B cell (primary cell): Measurements from ENCODE around the gene RTF2. TPM values are rescaled to one million over a fixed set of nuclear protein-coding genes. Genes with fewer than 3 reads are reported as not detected.
"Not testable (repeated sequence)": the region's sequence is repeated elsewhere in the genome, so short reads cannot be mapped to it uniquely, and the experiment has no call there.

Source experiments
- ATAC-seq: fragments of 200-7000 bp; cut with Tn5 transposase; one replicate; pipeline ENCODE4 v1.10.0; 2021; ENCODE audit warnings: low read depth, mild to moderate bottlenecking, moderate number of reproducible peaks, moderate library complexity
- CTCF ChIA-PET: fragments of 350-600 bp; sonication (Branson Sonifier 250); formaldehyde crosslinking; loops from one replicate; lab custom pipeline; 2021; ENCODE audit warnings: antibody characterized with exemption, inconsistent platforms; lab: Charles Lee
- POLR2A ChIA-PET: fragments of 350-600 bp; sonication (Branson Sonifier 250); formaldehyde crosslinking; loops from one replicate; lab custom pipeline; 2021; ENCODE audit warnings: antibody characterized with exemption; lab: Charles Lee
- DNase-seq: peaks from one replicate; pipeline ENCODE4 v3.0.0; 2013
- H2AFZ ChIP-seq: 2 replicates; pipeline ENCODE4 v1.6.1; 2012; ENCODE audit warnings: mild to moderate bottlenecking, low read depth, low read length; ENCODE audit not compliant: insufficient read depth, poor library complexity, severe bottlenecking
- H3K27ac ChIP-seq, 2 donors: 1 replicate in 1 of 2; 2 replicates in 1 of 2; pipeline ENCODE4 v1.5.1; 2012 to 2013; ENCODE audit warnings: low read length in 2 of 2, mild to moderate bottlenecking in 2 of 2, moderate library complexity in 1 of 2
- H3K27me3 ChIP-seq, 4 experiments: fragments of 200-600 bp in 1 of 4; sonication (generic) in 1 of 4; replicated peaks in 1 of 4; 1 replicate in 2 of 4; 2 replicates in 2 of 4; pipeline versions ENCODE4 v1.6.1 to v1.7.0; 2013 to 2016; ENCODE audit warnings: low read length in 3 of 4, mild to moderate bottlenecking in 2 of 4, mixed read lengths in 1 of 4, moderate library complexity in 1 of 4; ENCODE audit not compliant: insufficient read depth in 4 of 4, control insufficient read depth in 3 of 4; ENCODE audit errors: control extremely low read depth in 1 of 4
- H3K36me3 ChIP-seq, 2 experiments: replicated peaks in 1 of 2; 1 replicate in 1 of 2; 2 replicates in 1 of 2; pipeline versions ENCODE4 v1.6.1 to v1.7.1; 2013; ENCODE audit warnings: low read length in 1 of 2; ENCODE audit not compliant: insufficient read depth in 2 of 2, control insufficient read depth in 1 of 2; ENCODE audit errors: control extremely low read depth in 1 of 2, extremely low read depth in 1 of 2
- H3K4me1 ChIP-seq, 2 donors: fragments of 200-600 bp in 1 of 2; sonication (generic) in 1 of 2; 1 replicate in 1 of 2; 2 replicates in 1 of 2; pipeline versions ENCODE4 v1.5.1 to v1.6.1; 2013 to 2017; ENCODE audit warnings: low read length in 2 of 2; ENCODE audit not compliant: control insufficient read depth in 2 of 2, insufficient read depth in 2 of 2
- H3K4me2 ChIP-seq: replicated peaks from 2 replicates; pipeline ENCODE3; 2012; ENCODE audit warnings: mild to moderate bottlenecking, low read depth, low read length; ENCODE audit not compliant: poor library complexity, severe bottlenecking
- H3K4me3 ChIP-seq, 5 experiments: fragments of 200-600 bp in 1 of 5; sonication (generic) in 1 of 5; 1 replicate in 3 of 5; 2 replicates in 2 of 5; pipeline versions ENCODE4 v1.5.1 to v1.7.0; 2011 to 2016; ENCODE audit warnings: low read length in 4 of 5, mild to moderate bottlenecking in 4 of 5, low read depth in 2 of 5, control low read depth in 1 of 5, moderate library complexity in 1 of 5; ENCODE audit not compliant: insufficient read depth in 1 of 5; ENCODE audit errors: control extremely low read depth in 1 of 5, extremely low read depth in 1 of 5
- H3K79me2 ChIP-seq: fragments of 200-600 bp; sonication (generic); one replicate; pipeline ENCODE4 v1.6.0; 2016; ENCODE audit warnings: low read length; ENCODE audit not compliant: control insufficient read depth, insufficient read depth
- H3K9ac ChIP-seq: fragments of 200-600 bp; sonication (generic); 2 replicates; pipeline ENCODE4 v1.6.1; 2017; ENCODE audit warnings: mild to moderate bottlenecking, low read length, moderate library complexity
- H3K9me3 ChIP-seq, 3 donors: one replicate each; pipeline versions ENCODE4 v1.6.1 to v1.7.1; 2013; ENCODE audit warnings: low read length in 2 of 3; ENCODE audit not compliant: control insufficient read depth in 2 of 3, insufficient read depth in 1 of 3; ENCODE audit errors: control extremely low read depth in 1 of 3
- H4K20me1 ChIP-seq: 2 replicates; pipeline ENCODE4 v1.6.0; 2012; ENCODE audit warnings: mild to moderate bottlenecking, low read length; ENCODE audit not compliant: insufficient read depth, control insufficient read depth, poor library complexity, severe bottlenecking
- H3K27ac Mint-ChIP-seq: one replicate; pipeline ENCODE4 v1.8.0; 2021; ENCODE audit warnings: mixed read lengths
- H3K27me3 Mint-ChIP-seq: one replicate; pipeline ENCODE4 v1.8.0; 2021; ENCODE audit warnings: mixed read lengths
- H3K4me1 Mint-ChIP-seq: one replicate; pipeline ENCODE4 v1.8.0; 2021; ENCODE audit warnings: mixed read lengths
- H3K4me3 Mint-ChIP-seq: one replicate; pipeline ENCODE4 v1.8.0; 2021; ENCODE audit warnings: mixed read lengths
- H3K9me3 Mint-ChIP-seq: one replicate; pipeline ENCODE4 v1.8.0; 2022; ENCODE audit warnings: mixed read lengths; ENCODE audit not compliant: insufficient read depth
- EZH2 ChIP-seq: IDR thresholded peaks from 2 replicates; pipeline ENCODE4 v1.6.1; 2012; ENCODE audit warnings: borderline replicate concordance, low read depth, mild to moderate bottlenecking, moderate library complexity, low read length; ENCODE audit not compliant: insufficient read depth, poor library complexity, severe bottlenecking
- WGBS: methylation state at CpG from one replicate; pipeline ENCODE4 v1.1.5; 2013; ENCODE audit warnings: missing lambda C conversion rate; ENCODE audit not compliant: insufficient coverage; 5-methylcytosine and 5-hydroxymethylcytosine counted together
- intact Hi-C: fragments of 100-400 bp; cut with micrococcal nuclease; formaldehyde crosslinking; loops from one replicate; pipeline ENCODE4 v1.10.0; 2022
- polyA plus RNA-seq: library from polyadenylated mRNA; depleted of rRNA; stranded (reverse); fragments of >200 nt; gene quantifications from 2 replicates; pipeline ENCODE4 v1.2.3, GENCODE V29; 2012
- total RNA-seq, 2 donors: library from RNA; stranded (reverse); fragments of 120-200 nt in 1 of 2; gene quantifications; 1 replicate in 1 of 2; 2 replicates in 1 of 2; pipeline versions ENCODE4 v1.2.3 to v1.2.4, GENCODE V29; 2013 to 2022
- TF ChIP-seq, protein P1 (sequence below): fragments of 200-600 bp; IDR thresholded peaks from one replicate; pipeline ENCODE4 v1.8.0; 2022; ENCODE audit warnings: antibody characterized with exemption, mild to moderate bottlenecking

The RTF2 gene
- total and polyA plus RNA-seq, 2 donors (not counting 1 experiment from before 2014, with no cell fraction given): 34.6 to 78.4 TPM

DNA sequence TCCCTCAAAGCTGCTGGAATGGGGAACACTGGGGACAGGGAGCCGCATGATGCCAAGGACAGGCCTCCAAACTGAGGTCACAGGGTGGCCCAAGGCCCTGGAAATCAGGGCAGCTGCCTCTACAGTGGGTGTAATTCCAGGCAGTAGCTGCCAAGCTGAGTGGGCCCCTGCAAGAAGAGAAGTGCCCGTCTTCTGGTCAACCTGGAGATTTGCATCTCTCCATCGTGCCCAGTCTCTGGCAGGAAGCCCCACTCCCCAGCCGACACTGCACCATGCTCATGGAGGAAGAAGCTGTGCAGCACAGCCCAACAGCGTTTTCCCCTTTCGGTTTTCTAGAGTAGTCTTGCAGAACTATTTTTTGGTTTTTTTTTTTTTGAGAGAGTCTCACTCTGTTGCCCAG lies 53.9 kb downstream of the RTF2 start:
- H3K79me2 ChIP-seq: no peaks in the 10 kb centered on the region
- TF ChIP-seq, protein P1, sequence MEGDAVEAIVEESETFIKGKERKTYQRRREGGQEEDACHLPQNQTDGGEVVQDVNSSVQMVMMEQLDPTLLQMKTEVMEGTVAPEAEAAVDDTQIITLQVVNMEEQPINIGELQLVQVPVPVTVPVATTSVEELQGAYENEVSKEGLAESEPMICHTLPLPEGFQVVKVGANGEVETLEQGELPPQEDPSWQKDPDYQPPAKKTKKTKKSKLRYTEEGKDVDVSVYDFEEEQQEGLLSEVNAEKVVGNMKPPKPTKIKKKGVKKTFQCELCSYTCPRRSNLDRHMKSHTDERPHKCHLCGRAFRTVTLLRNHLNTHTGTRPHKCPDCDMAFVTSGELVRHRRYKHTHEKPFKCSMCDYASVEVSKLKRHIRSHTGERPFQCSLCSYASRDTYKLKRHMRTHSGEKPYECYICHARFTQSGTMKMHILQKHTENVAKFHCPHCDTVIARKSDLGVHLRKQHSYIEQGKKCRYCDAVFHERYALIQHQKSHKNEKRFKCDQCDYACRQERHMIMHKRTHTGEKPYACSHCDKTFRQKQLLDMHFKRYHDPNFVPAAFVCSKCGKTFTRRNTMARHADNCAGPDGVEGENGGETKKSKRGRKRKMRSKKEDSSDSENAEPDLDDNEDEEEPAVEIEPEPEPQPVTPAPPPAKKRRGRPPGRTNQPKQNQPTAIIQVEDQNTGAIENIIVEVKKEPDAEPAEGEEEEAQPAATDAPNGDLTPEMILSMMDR: no peak
- TF ChIP-seq EZH2: no peak
- ChIA-PET CTCF (no interaction called here), POLR2A (no interaction called here)
- no peak overlapping the region for H3K4me2 ChIP-seq
- H4K20me1 ChIP-seq: no peaks in the 10 kb centered on the region
- H3K27ac ChIP-seq: no peak overlapping the region
- H3K27me3 ChIP-seq: no peaks in the 10 kb centered on the region
- peaks cover 1 to 62% (median 29%) of the 10 kb centered on the region in 3 donors for H3K9me3 ChIP-seq
- Mint-ChIP-seq H3K27ac (no peak overlapping the region), H3K4me3 (no peak overlapping the region), H3K27me3 (no peaks in the 10 kb centered on the region), H3K4me1 (no peaks in the 10 kb centered on the region), H3K9me3 (peaks cover 12% of the 10 kb centered on the region)
- intact Hi-C loops: no loop called here
- no peaks in the 10 kb centered on the region for H3K4me1 ChIP-seq
- H3K36me3 ChIP-seq: peaks cover 12 to 33% of the 10 kb centered on the region in 2 experiments
- ATAC-seq (no peak), DNase-seq (no peak)
- WGBS: 50% methylated on average over 4 of the region's 6 CpGs
- H2AFZ ChIP-seq: no peak overlapping the region
- H3K9ac ChIP-seq: no peak overlapping the region
- no peak overlapping the region for H3K4me3 ChIP-seq

DNA sequence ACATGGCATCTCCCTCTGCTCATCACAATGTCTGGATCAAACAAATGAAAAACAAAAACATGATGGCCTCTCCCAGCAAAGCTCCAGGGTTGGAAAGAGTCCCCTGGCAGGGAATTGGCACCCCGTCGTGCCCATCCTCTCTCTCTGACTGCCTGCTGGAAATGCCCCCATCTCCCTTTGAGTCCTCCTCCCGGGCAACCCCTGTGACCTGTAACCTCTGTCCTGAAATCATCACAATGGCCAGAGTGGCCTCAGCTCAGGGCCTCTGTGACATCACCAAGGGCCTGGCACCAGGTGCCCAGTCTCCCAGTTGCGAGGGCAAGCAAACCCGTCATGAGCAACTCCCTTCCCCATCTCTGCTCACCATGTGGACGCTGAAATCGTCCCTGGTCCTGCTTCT lies 56.0 kb downstream of the RTF2 start, which contains the start of gene FAM209A:
Gene FAM209A, plus strand, starts transcription at position 301 of the 400 bp plus-strand sequence. Its CDS starts 65 bp downstream, at position 366.
- ATAC-seq, intact Hi-C loops, H2AFZ ChIP-seq, H3K79me2 ChIP-seq, DNase-seq, H3K27me3 Mint-ChIP-seq, H3K27me3 ChIP-seq, H3K4me3 ChIP-seq, H3K27ac ChIP-seq, H3K4me1 ChIP-seq, H3K4me3 Mint-ChIP-seq, CTCF ChIA-PET, H3K4me2 ChIP-seq, H4K20me1 ChIP-seq, H3K9ac ChIP-seq, H3K4me1 Mint-ChIP-seq, H3K27ac Mint-ChIP-seq, POLR2A ChIA-PET: not testable (repeated sequence)
- peaks cover 12% of the 10 kb centered on the region for H3K9me3 Mint-ChIP-seq
- 90% methylated on average over 3 of the region's 7 CpGs for WGBS
- Histone ChIP-seq H3K36me3 (peaks cover 4 to 12% of the 10 kb centered on the region in 2 experiments), H3K9me3 (peaks cover 1 to 43% (median 25%) of the 10 kb centered on the region in 3 donors)
